ENCODE measurements around the gene DEPDC1B.
"Not testable (repeated sequence)": the region's sequence is repeated elsewhere in the genome, so short reads cannot be mapped to it uniquely, and the experiment has no call there.

The DEPDC1B gene

DNA sequence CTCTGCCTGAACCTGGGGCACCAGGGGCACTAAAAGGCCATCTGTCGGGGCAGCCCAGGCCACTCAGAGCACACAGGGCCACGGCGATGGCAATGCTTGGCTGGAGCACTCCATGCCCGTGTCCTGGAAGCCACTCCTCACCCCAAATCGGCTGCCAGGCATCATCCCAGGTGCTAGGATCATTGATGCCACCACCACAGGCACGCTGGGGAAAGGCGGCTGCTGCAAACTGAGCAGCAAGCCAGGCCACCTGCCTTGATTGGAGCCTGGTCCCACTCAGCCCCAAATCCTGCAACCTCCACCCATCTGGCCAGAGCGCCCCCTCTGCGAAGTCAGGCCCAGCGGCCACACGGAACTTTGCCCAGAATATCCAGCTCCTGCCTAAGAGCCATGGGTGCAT, 67.8 kb downstream of the DEPDC1B start:
- Histone ChIP-seq H3K27me3 (ENCODE audit: insufficient read depth, low read length, poor library complexity, severe bottlenecking) (no peaks in the 10 kb centered on the region), H3K4me3 (ENCODE audit: low read length, poor library complexity, severe bottlenecking) (no peak overlapping the region), H3K36me3 (ENCODE audit: insufficient read depth, low read length) (peaks cover 65% of the 10 kb centered on the region), H3F3A (ENCODE audit: low read depth) (no peaks in the 10 kb centered on the region), H3K9me3 (ENCODE audit: insufficient read depth, low read depth, low read length) (no peaks in the 10 kb centered on the region), H3K79me2 (ENCODE audit: insufficient read depth, low read length) (no peaks in the 10 kb centered on the region), H3K4me2 (ENCODE audit: low read depth, low read length, poor library complexity, severe bottlenecking) (no peak overlapping the region), H3K9ac (ENCODE audit: low read depth, low read length, poor library complexity, severe bottlenecking) (no peak overlapping the region), H2AFZ (ENCODE audit: low read length) (no peak overlapping the region), H3K9me2 (replicated peaks; ENCODE audit: low read depth, low read length) (no peaks in the 10 kb centered on the region), H3K4me1 (ENCODE audit: insufficient read depth, low read length, poor library complexity, severe bottlenecking) (peaks cover 9% of the 10 kb centered on the region), H4K20me1 (ENCODE audit: insufficient read depth, low read length, poor library complexity, severe bottlenecking) (no peaks in the 10 kb centered on the region)
- TF ChIP-seq, protein P1, sequence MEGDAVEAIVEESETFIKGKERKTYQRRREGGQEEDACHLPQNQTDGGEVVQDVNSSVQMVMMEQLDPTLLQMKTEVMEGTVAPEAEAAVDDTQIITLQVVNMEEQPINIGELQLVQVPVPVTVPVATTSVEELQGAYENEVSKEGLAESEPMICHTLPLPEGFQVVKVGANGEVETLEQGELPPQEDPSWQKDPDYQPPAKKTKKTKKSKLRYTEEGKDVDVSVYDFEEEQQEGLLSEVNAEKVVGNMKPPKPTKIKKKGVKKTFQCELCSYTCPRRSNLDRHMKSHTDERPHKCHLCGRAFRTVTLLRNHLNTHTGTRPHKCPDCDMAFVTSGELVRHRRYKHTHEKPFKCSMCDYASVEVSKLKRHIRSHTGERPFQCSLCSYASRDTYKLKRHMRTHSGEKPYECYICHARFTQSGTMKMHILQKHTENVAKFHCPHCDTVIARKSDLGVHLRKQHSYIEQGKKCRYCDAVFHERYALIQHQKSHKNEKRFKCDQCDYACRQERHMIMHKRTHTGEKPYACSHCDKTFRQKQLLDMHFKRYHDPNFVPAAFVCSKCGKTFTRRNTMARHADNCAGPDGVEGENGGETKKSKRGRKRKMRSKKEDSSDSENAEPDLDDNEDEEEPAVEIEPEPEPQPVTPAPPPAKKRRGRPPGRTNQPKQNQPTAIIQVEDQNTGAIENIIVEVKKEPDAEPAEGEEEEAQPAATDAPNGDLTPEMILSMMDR (conservative IDR thresholded peaks at IDR 0.05; ENCODE audit: low read length) = no peak

DNA sequence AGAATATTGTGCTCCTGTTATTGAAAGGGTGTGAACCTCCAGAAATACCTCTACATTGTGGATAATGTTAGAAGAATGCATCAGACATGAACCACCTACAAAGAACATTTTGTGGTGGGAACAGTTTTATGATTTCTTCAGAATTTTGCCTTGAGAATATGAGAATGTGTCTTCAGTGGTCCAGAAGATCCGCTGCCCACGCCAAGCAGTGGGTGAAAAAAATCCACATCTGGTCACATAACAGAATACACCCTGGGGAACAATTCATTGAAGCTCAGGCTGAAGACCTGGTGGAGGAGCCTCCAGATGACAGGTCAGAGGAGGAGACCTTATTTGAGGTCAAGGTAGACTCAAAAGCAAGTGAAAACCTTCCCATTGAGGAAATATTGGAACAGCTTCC, 69.1 kb downstream of the DEPDC1B start:
- H3K9me2 ChIP-seq (replicated peaks; ENCODE audit: low read depth, low read length) = no peaks in the 10 kb centered on the region
- H3K9me3 ChIP-seq (ENCODE audit: insufficient read depth, low read depth, low read length) = no peaks in the 10 kb centered on the region
- no peaks in the 10 kb centered on the region for H4K20me1 ChIP-seq (ENCODE audit: insufficient read depth, low read length, poor library complexity, severe bottlenecking)
- no peak overlapping the region for H2AFZ ChIP-seq (ENCODE audit: low read length)
- H3K36me3 ChIP-seq (ENCODE audit: insufficient read depth, low read length) = peaks cover 56% of the 10 kb centered on the region
- H3K9ac ChIP-seq (ENCODE audit: low read depth, low read length, poor library complexity, severe bottlenecking) = no peak overlapping the region
- H3K4me3 ChIP-seq (ENCODE audit: low read length, poor library complexity, severe bottlenecking) = no peak overlapping the region
- H3K4me2 ChIP-seq (ENCODE audit: low read depth, low read length, poor library complexity, severe bottlenecking) = no peak overlapping the region
- no peak for TF ChIP-seq EZH2phosphoT487 (IDR thresholded peaks at IDR 0.05; ENCODE audit: borderline replicate concordance)
- TF ChIP-seq, protein P1 (conservative IDR thresholded peaks at IDR 0.05; ENCODE audit: low read length) = no peak
- H3K27me3 ChIP-seq (ENCODE audit: insufficient read depth, low read length, poor library complexity, severe bottlenecking) = no peaks in the 10 kb centered on the region
- H3K79me2 ChIP-seq (ENCODE audit: insufficient read depth, low read length) = no peaks in the 10 kb centered on the region
- no peaks in the 10 kb centered on the region for H3F3A ChIP-seq (ENCODE audit: low read depth)
- peaks cover 9% of the 10 kb centered on the region for H3K4me1 ChIP-seq (ENCODE audit: insufficient read depth, low read length, poor library complexity, severe bottlenecking)

- Histone ChIP-seq H3K9ac (ENCODE audit: low read depth, low read length, poor library complexity, severe bottlenecking) (no peak overlapping the region), H3K9me3 (ENCODE audit: insufficient read depth, low read depth, low read length) (no peaks in the 10 kb centered on the region), H3F3A (ENCODE audit: low read depth) (no peaks in the 10 kb centered on the region), H4K20me1 (ENCODE audit: insufficient read depth, low read length, poor library complexity, severe bottlenecking) (no peaks in the 10 kb centered on the region), H3K4me1 (ENCODE audit: insufficient read depth, low read length, poor library complexity, severe bottlenecking) (peaks cover 9% of the 10 kb centered on the region), H3K9me2 (replicated peaks; ENCODE audit: low read depth, low read length) (no peaks in the 10 kb centered on the region), H3K79me2 (ENCODE audit: insufficient read depth, low read length) (no peaks in the 10 kb centered on the region), H2AFZ (ENCODE audit: low read length) (no peak overlapping the region), H3K36me3 (ENCODE audit: insufficient read depth, low read length) (peaks cover 54% of the 10 kb centered on the region), H3K27me3 (ENCODE audit: insufficient read depth, low read length, poor library complexity, severe bottlenecking) (no peaks in the 10 kb centered on the region), H3K4me2 (ENCODE audit: low read depth, low read length, poor library complexity, severe bottlenecking) (no peak overlapping the region), H3K4me3 (ENCODE audit: low read length, poor library complexity, severe bottlenecking) (no peak overlapping the region)
- no peak for TF ChIP-seq EZH2phosphoT487 (IDR thresholded peaks at IDR 0.05; ENCODE audit: borderline replicate concordance)
- TF ChIP-seq, protein P1 (conservative IDR thresholded peaks at IDR 0.05; ENCODE audit: low read length) = no peak
Measured at GRCh38 chr5:60630179-60630578, 69.8 kb downstream of the DEPDC1B start.

DNA sequence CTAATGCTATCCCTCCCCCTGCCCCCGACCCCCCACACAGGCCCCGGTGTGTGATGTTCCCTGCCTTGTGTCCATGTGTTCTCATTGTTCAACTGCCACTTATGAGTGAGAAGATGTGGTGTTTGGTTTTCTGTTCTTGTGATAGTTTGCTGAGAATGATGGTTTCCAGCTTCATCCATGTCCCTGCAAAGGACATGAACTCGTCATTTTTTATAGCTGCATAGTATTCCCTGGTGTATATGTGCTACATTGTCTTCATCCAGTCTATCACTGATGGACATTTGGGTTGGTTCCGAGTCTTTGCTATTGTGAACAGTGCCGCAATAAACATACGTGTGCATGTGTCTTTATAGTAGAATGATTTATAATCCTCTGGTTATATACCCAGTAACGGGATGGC, 75.1 kb downstream of the DEPDC1B start:
- H3K9me3 ChIP-seq (ENCODE audit: insufficient read depth, low read depth, low read length); H3F3A ChIP-seq (ENCODE audit: low read depth); H3K4me3 ChIP-seq (ENCODE audit: low read length, poor library complexity, severe bottlenecking); H3K79me2 ChIP-seq (ENCODE audit: insufficient read depth, low read length); H3K4me2 ChIP-seq (ENCODE audit: low read depth, low read length, poor library complexity, severe bottlenecking); H3K9ac ChIP-seq (ENCODE audit: low read depth, low read length, poor library complexity, severe bottlenecking); H3K4me1 ChIP-seq (ENCODE audit: insufficient read depth, low read length, poor library complexity, severe bottlenecking); H4K20me1 ChIP-seq (ENCODE audit: insufficient read depth, low read length, poor library complexity, severe bottlenecking); H2AFZ ChIP-seq (ENCODE audit: low read length); H3K9me2 ChIP-seq (replicated peaks; ENCODE audit: low read depth, low read length); H3K27me3 ChIP-seq (ENCODE audit: insufficient read depth, low read length, poor library complexity, severe bottlenecking): not testable (repeated sequence)
- peaks cover 11% of the 10 kb centered on the region; the same call in 1 of the 2 replicates for H3K36me3 ChIP-seq (ENCODE audit: insufficient read depth, low read length)

GRCh38 chr5:60620752-60621151, 79.2 kb downstream of the DEPDC1B start:
- H3F3A ChIP-seq (ENCODE audit: low read depth); H3K9me3 ChIP-seq (ENCODE audit: insufficient read depth, low read depth, low read length); H3K27me3 ChIP-seq (ENCODE audit: insufficient read depth, low read length, poor library complexity, severe bottlenecking); H3K4me2 ChIP-seq (ENCODE audit: low read depth, low read length, poor library complexity, severe bottlenecking); H3K4me3 ChIP-seq (ENCODE audit: low read length, poor library complexity, severe bottlenecking); H3K9me2 ChIP-seq (replicated peaks; ENCODE audit: low read depth, low read length); H2AFZ ChIP-seq (ENCODE audit: low read length); H3K36me3 ChIP-seq (ENCODE audit: insufficient read depth, low read length); H3K4me1 ChIP-seq (ENCODE audit: insufficient read depth, low read length, poor library complexity, severe bottlenecking); H3K79me2 ChIP-seq (ENCODE audit: insufficient read depth, low read length); H3K9ac ChIP-seq (ENCODE audit: low read depth, low read length, poor library complexity, severe bottlenecking); H4K20me1 ChIP-seq (ENCODE audit: insufficient read depth, low read length, poor library complexity, severe bottlenecking): not testable (repeated sequence)

Data from Loucy (cell line).